Ishikawa (cell line): ENCODE results near the gene SKOR1.

Experiments used
- CREB1 ChIP-seq: IDR thresholded peaks from 2 replicates; pipeline ENCODE4 v1.6.1; 2012; ENCODE audit warnings: low read depth
- EP300 ChIP-seq: IDR thresholded peaks from 2 replicates; pipeline ENCODE4 v1.6.1; 2012; ENCODE audit warnings: borderline replicate concordance
- FOXM1 ChIP-seq: IDR thresholded peaks from 2 replicates; pipeline ENCODE4 v1.6.1; 2012; ENCODE audit warnings: low read depth, borderline replicate concordance
- NFIC ChIP-seq: IDR thresholded peaks from 2 replicates; pipeline ENCODE4 v1.6.1; 2012
- TAF1 ChIP-seq: IDR thresholded peaks from 2 replicates; pipeline ENCODE4 v1.6.1; 2012; ENCODE audit warnings: low read depth, mild to moderate bottlenecking
- TCF12 ChIP-seq: IDR thresholded peaks from 2 replicates; pipeline ENCODE4 v1.6.1; 2012; ENCODE audit warnings: low read depth
- TEAD4 ChIP-seq: IDR thresholded peaks from 2 replicates; pipeline ENCODE4 v1.6.1; 2012
- YY1 ChIP-seq: IDR thresholded peaks from 2 replicates; pipeline ENCODE4 v1.6.1; 2012; ENCODE audit warnings: low read depth
- TF ChIP-seq, protein P1 (sequence below): IDR thresholded peaks from 2 replicates; pipeline ENCODE4 v1.6.1; 2012; ENCODE audit warnings: low read depth, mild to moderate bottlenecking
- TF ChIP-seq, protein P2 (sequence below): IDR thresholded peaks from 2 replicates; pipeline ENCODE4 v1.6.1; 2012
- TF ChIP-seq, protein P3 (sequence below): IDR thresholded peaks from 2 replicates; pipeline ENCODE4 v1.6.1; 2012

DNA sequence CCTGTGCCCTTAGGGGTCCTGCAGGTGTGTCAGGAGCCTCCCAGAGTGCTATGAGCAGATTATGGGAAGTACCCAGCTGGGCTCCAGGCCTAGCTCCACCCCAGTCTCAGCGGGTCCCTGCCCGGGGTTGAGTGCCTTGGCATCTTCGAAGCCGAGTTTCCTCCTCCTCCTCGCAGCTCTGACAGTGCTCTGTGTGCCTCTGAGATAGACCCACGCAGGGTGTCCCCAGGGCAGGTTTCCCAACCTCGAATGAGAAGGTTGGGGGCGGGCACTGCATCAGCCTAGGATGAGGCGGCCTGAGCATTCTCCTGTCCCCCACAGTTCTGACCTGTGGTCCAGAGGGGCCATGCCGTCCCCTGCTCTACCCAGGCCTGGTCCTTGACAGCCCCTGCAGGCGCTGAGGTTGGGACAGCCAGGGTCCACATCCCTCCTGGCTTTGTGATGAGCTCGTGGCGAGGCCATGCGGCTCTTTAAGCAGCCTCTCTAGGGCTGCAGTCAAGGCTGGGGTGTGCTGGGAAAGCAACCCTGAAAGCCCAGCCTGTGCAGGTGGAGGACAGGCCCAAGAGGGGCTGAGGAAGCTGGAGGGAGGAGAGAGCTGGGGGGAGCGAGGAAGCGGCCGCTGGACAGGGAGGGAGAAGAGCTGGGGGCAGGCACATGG is 20.2 kb upstream of the SKOR1 start:
- TF ChIP-seq TEAD4, result no peak
- TF ChIP-seq YY1, result no peak
- TF ChIP-seq FOXM1, result no peak
- no peak for TF ChIP-seq TAF1
- TF ChIP-seq, protein P1, sequence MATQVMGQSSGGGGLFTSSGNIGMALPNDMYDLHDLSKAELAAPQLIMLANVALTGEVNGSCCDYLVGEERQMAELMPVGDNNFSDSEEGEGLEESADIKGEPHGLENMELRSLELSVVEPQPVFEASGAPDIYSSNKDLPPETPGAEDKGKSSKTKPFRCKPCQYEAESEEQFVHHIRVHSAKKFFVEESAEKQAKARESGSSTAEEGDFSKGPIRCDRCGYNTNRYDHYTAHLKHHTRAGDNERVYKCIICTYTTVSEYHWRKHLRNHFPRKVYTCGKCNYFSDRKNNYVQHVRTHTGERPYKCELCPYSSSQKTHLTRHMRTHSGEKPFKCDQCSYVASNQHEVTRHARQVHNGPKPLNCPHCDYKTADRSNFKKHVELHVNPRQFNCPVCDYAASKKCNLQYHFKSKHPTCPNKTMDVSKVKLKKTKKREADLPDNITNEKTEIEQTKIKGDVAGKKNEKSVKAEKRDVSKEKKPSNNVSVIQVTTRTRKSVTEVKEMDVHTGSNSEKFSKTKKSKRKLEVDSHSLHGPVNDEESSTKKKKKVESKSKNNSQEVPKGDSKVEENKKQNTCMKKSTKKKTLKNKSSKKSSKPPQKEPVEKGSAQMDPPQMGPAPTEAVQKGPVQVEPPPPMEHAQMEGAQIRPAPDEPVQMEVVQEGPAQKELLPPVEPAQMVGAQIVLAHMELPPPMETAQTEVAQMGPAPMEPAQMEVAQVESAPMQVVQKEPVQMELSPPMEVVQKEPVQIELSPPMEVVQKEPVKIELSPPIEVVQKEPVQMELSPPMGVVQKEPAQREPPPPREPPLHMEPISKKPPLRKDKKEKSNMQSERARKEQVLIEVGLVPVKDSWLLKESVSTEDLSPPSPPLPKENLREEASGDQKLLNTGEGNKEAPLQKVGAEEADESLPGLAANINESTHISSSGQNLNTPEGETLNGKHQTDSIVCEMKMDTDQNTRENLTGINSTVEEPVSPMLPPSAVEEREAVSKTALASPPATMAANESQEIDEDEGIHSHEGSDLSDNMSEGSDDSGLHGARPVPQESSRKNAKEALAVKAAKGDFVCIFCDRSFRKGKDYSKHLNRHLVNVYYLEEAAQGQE, result no peak
- TF ChIP-seq CREB1, result no peak
- no peak for TF ChIP-seq EP300
- TF ChIP-seq NFIC, result no peak
- TF ChIP-seq, protein P2, sequence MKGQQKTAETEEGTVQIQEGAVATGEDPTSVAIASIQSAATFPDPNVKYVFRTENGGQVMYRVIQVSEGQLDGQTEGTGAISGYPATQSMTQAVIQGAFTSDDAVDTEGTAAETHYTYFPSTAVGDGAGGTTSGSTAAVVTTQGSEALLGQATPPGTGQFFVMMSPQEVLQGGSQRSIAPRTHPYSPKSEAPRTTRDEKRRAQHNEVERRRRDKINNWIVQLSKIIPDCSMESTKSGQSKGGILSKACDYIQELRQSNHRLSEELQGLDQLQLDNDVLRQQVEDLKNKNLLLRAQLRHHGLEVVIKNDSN, result no peak
- TF ChIP-seq TCF12, result no peak
- TF ChIP-seq, protein P3, sequence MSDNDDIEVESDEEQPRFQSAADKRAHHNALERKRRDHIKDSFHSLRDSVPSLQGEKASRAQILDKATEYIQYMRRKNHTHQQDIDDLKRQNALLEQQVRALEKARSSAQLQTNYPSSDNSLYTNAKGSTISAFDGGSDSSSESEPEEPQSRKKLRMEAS, result no peak
